ENCODE results near the gene MMP24.

The MMP24 gene

DNA sequence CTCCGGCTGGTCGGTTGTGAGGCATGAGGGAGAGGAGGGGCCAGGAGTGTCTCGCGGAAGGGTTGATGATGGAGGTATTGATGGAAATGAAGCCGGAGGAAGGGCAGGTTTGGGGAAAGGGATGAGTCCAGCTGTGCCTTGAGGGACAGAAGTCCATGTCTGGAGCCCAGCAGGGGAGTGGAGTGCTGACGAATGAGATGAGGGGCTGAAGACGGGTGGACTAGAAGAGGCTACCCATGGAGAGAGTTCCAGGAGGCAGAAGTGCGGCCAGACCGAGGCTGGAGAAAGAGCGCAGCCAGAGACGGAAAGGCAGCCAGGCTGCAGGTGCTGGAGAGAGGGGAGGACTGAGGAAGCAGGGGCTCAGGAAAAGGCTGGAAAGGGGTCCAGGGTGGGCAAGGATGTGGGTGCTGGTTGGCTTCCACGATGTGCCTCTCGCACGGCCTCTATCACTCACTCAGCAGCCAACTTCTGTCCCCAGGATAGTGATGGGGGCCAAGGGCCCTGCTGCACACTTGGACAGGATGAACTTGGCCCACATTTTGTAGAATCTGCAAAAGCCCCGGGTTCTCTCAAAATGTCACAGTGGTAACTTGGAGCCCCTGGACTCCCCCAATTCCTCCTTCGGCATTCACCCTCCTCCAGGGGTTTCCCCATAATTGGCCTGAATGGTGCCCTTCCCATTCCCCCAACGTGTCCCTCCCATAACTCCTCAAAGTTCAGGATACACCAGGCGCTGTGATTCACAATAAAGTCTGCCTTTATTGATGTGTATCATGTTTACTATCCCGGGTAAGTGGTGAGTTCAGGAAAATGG lies 58.7 kb downstream of the MMP24 start:
- no peak for DNase-seq
- TF ChIP-seq POLR2A (IDR thresholded peaks at IDR 0.05; ENCODE audit: low read length), result no peak
- TF ChIP-seq GATA1 (IDR thresholded peaks at IDR 0.05; ENCODE audit: low read depth, low read length), result no peak

DNA sequence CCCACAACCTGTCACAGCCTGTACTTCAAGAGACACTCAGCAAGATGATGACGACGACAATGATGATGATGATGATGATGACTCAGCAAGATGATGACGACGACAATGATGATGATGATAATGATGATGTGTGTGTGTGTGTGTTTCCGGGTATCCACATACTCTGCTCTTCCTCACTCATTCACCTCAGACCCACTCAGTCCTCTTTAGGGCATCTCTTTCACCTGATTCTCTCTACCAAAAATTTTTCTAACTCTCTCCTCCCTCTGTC lies 59.3 kb downstream of the MMP24 start:
- TF ChIP-seq POLR2A (IDR thresholded peaks at IDR 0.05; ENCODE audit: low read length) (no peak), GATA1 (IDR thresholded peaks at IDR 0.05; ENCODE audit: low read depth, low read length) (no peak)

DNA sequence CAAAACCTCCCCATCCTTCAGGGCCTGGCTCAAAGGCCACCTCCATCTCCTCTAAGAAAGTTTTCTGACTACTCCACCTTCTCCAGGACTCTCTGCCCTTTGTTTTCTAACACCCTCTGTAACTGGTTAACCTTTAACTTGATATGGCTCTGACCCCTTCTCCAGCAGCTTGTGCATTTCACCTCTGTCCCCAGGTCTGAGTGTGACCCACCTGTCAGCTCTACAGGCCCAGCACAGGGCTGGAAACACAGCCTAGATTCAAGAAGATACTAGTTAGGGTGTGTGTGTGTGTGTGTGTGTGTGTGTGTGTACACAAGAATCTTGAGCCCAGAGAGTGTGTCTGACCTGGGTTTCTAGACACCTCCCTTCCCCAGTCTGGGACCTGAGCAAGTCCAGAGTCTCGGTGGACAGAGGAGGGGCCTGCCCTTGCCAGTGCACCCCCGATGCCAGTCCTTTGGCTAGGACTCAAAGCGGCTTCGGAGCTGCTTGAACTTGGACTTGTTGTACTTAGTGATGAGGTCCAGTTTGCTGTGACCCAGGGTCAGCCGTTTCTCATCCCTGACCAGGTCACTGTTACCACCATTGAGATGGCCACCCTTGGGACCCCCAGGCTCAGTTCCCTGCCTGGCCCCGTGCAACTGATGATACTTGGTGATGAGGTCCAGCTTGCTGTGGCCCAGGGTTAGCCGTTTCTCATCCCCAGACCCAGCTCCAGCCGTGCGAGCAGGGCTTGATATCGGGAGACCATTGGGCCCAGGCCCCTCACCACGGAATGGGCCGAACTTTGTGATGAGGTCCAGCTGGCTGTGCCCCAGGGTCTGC lies 59.8 kb downstream of the MMP24 start:
- DNase-seq, result no peak

More for the DNA sequence above, 59.3 kb downstream of the MMP24 start:
- peak; percentile 58 to 74 for DNase-seq

DNA sequence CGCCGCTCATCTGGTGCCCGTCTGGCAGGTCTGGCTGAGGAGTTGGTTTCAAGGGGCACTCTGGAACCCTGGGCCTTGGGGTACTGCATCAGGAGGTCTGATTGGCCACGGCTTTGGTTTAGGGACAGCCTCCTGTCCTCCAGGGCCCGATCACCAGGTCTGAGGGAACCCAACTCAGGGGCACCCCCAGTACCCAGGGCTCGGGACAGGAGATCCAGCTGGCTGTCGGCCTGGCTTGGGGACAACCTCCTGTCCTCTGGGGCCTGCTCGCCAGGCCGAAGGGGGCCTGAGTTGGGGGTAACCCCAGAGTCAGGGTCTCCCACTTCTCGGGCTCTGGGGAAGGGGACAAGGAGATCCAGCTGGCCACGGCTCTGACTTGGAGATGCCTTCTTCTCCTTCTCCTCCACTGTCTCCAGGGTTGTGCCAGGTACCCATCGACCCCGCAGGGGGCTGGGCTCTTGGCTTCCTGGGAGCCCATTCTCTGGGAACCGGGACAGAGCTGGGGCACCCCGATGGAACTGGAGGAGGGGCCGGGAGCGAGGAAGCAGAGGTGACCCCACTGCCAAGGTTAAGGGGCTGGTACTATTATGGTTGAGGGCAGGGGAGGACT lies 60.5 kb downstream of the MMP24 start:
- no peak for TF ChIP-seq GATA1 (IDR thresholded peaks at IDR 0.05; ENCODE audit: low read depth, low read length)
- no peak for TF ChIP-seq POLR2A (IDR thresholded peaks at IDR 0.05; ENCODE audit: low read length)
- no peak for DNase-seq

More for the DNA sequence above, 59.8 kb downstream of the MMP24 start:
- TF ChIP-seq POLR2A (IDR thresholded peaks at IDR 0.05; ENCODE audit: low read length) (no peak), GATA1 (IDR thresholded peaks at IDR 0.05; ENCODE audit: low read depth, low read length) (no peak)

- DNase-seq, result no peak
- TF ChIP-seq GATA1 (IDR thresholded peaks at IDR 0.05; ENCODE audit: low read depth, low read length), result no peak
- TF ChIP-seq POLR2A (IDR thresholded peaks at IDR 0.05; ENCODE audit: low read length), result no peak
Observed at GRCh38 chr20:35287509-35288324, 61.2 kb downstream of the MMP24 start.

GRCh38 chr20:35288325-35289060 lies 62.0 kb downstream of the MMP24 start:
- no peak for TF ChIP-seq GATA1 (IDR thresholded peaks at IDR 0.05; ENCODE audit: low read depth, low read length)
- no peak for TF ChIP-seq POLR2A (IDR thresholded peaks at IDR 0.05; ENCODE audit: low read length)
- DNase-seq, result no peak

DNA sequence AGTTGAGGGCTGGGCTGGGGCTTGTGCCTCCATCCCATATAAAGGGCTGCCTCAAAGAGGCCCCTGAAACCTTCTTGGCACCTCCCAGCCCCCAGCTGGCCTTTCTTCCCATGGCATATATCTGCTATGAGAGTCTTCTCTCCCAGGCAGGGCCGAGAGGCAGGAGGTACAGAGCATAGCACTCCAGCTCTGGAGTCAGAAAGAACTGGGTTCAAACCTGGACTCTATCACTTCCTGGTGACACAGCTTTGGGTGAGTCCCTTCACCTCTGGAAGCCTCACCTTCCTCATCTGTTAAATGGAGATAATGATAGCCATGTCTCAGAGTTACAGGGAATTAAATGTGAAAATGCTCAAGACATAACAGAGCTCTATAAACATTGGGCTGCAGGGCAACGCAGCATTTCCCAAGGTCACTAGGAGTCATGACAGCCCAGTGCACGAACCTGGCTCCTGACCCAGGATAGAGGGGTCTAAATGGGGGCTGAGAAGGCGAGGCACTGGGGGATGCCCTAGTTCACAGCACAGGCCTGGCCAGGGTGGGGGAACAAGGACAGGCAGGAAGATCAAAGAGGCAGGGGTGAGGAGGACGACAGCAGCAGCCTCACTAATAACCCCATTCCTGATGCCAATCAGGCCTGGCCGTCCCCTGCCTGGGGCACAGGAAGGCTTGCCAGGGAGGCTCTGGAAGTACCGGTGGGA lies 63.8 kb downstream of the MMP24 start:
- DNase-seq, result no peak

GRCh38 chr20:35290887-35291417 lies 64.5 kb downstream of the MMP24 start:
- TF ChIP-seq POLR2A (IDR thresholded peaks at IDR 0.05; ENCODE audit: low read length) (no peak), GATA1 (IDR thresholded peaks at IDR 0.05; ENCODE audit: low read depth, low read length) (no peak)

More for the DNA sequence above, 63.8 kb downstream of the MMP24 start:
- TF ChIP-seq GATA1 (IDR thresholded peaks at IDR 0.05; ENCODE audit: low read depth, low read length), result no peak
- no peak for TF ChIP-seq POLR2A (IDR thresholded peaks at IDR 0.05; ENCODE audit: low read length)

DNA sequence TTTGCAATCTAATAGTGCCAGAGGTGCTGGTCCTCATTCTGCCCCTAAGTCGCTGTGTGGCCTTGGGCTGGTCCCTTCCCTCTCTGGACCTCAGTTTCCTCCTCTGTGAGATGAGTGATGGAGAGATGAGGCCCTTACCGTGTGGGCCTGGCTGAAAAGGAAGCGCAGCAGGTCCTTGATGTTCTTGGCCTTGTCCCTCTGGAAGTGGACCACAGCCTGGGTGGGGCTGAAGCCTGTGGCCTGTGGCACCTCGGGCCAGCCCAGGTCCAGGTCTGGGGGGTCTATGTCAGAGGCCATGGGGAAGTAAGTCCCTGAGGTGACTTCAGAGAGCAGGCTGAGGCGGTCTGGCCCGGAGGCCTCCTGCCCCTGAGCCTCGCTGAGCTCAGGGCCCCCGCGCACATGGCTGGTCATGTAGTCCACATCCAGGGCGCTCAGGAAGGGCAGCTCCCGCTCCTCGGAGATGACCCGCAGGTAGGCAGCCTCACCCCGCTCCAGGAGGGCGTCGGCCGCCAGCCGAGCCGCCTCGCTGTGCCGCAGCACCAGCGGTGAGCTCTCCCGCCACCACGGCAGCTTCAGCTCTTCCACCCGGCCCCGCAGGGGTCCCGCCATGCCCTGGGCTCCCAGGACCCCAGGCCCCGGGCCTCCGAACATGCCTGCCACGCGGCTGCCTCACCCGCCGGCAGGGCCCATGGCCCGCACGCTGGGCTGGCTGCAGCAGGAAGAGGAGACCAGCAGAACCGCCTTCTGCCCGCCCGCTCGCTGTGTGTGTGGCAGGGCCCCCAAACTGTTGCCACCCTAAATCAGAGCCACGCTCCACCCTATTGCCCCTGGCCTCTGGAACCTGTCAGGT lies 65.4 kb downstream of the MMP24 start, which contains the start of gene FAM83C:
Gene FAM83C (minus strand): TSS at position 772 of the 850 bp plus-strand sequence. CDS start 121 bp downstream, at position 651.
- DNase-seq, result no peak
- no peak for TF ChIP-seq POLR2A (IDR thresholded peaks at IDR 0.05; ENCODE audit: low read length)
- no peak for TF ChIP-seq GATA1 (IDR thresholded peaks at IDR 0.05; ENCODE audit: low read depth, low read length)

More at GRCh38 chr20:35290887-35291417, 64.5 kb downstream of the MMP24 start:
- DNase-seq, result no peak

- no peak for DNase-seq
Observed at GRCh38 chr20:35292504-35293285, 66.2 kb downstream of the MMP24 start.

More at GRCh38 chr20:35292504-35293285, 66.2 kb downstream of the MMP24 start:
- TF ChIP-seq POLR2A (IDR thresholded peaks at IDR 0.05; ENCODE audit: low read length) (no peak), GATA1 (IDR thresholded peaks at IDR 0.05; ENCODE audit: low read depth, low read length) (no peak)
